HCT116 (cell line): ENCODE measurements around the gene YKT6.

Experiments used
- CTCF ChIP-seq, 3 experiments: fragments of 200-600 bp in 1 of 3; sonication (generic) in 1 of 3; IDR thresholded peaks in 2 of 3; conservative IDR thresholded peaks in 1 of 3; 2 replicates each; pipeline ENCODE4 v1.5.1; 2012 to 2017; ENCODE audit warnings: low read depth in 2 of 3, low read length in 2 of 3, antibody characterized with exemption in 1 of 3, borderline replicate concordance in 1 of 3, control low read depth in 1 of 3, mild to moderate bottlenecking in 1 of 3, mixed read lengths in 1 of 3, mixed run types in 1 of 3, moderate library complexity in 1 of 3; ENCODE audit not compliant: insufficient read depth in 1 of 3
- EZH2 ChIP-seq: fragments of 200-600 bp; sonication (generic); IDR thresholded peaks from 2 replicates; pipeline ENCODE4 v1.6.1; 2017; ENCODE audit warnings: antibody characterized with exemption, mixed run types
- JUND ChIP-seq: IDR thresholded peaks from 2 replicates; pipeline ENCODE4 v1.6.1; 2012
- POLR2A ChIP-seq: IDR thresholded peaks from 2 replicates; pipeline ENCODE4 v1.7.0; 2011; ENCODE audit warnings: borderline replicate concordance; ENCODE audit not compliant: insufficient read depth, insufficient read length; ENCODE audit errors: extremely low read depth
- POLR2AphosphoS5 ChIP-seq: IDR thresholded peaks from 2 replicates; pipeline ENCODE4 v1.6.1; 2011; ENCODE audit warnings: mild to moderate bottlenecking, low read depth, low read length, moderate library complexity
- REST ChIP-seq: IDR thresholded peaks from 2 replicates; pipeline ENCODE4 v1.6.1; 2012; ENCODE audit warnings: low read depth
- TCF7L2 ChIP-seq: IDR thresholded peaks from 2 replicates; pipeline ENCODE4 v1.7.0; 2011; ENCODE audit warnings: borderline replicate concordance, inconsistent platforms; ENCODE audit not compliant: insufficient read depth, insufficient read length; ENCODE audit errors: extremely low read depth

GRCh38 chr7:44163591-44163990, 37.2 kb upstream of the YKT6 start:
- no peak for TF ChIP-seq REST
- TF ChIP-seq JUND: no peak
- TF ChIP-seq CTCF (IDR thresholded peaks at IDR 0.05 in 2 of 3, conservative IDR thresholded peaks at IDR 0.05 in 1 of 3; ENCODE audit: borderline replicate concordance in 1 of 3, insufficient read depth in 1 of 3, low read depth in 2 of 3, low read length in 2 of 3): no peak
- no peak for TF ChIP-seq POLR2AphosphoS5
- TF ChIP-seq TCF7L2: no peak
- TF ChIP-seq POLR2A: no peak
- no peak for TF ChIP-seq EZH2
